Left lung (tissue), 10 donors: ENCODE measurements around the gene RNF113A. TPM values are rescaled to one million over a fixed set of nuclear protein-coding genes. Genes with fewer than 3 reads are reported as not detected.
"Not testable (repeated sequence)": the region's sequence is repeated elsewhere in the genome, so short reads cannot be mapped to it uniquely, and the experiment has no call there.

Experiments used
- ATAC-seq: fragments of 200-7000 bp; cut with Tn5 transposase; one replicate; pipeline ENCODE4 v1.9.1; 2020; ENCODE audit warnings: moderate library complexity
- DNase-seq, 4 donors: peaks; one replicate each; pipeline ENCODE4 v3.0.0-alpha.2; 2013 to 2020
- H3K27ac ChIP-seq, 2 donors: fragments of 200-600 bp; sonication (generic) in 1 of 2; one replicate each; pipeline versions ENCODE4 v1.5.0 to v1.8.0; 2020 to 2021
- H3K27me3 ChIP-seq, 2 donors: fragments of 200-600 bp; sonication (generic) in 1 of 2; one replicate each; pipeline versions ENCODE4 v1.5.0 to v1.8.0; 2020 to 2021
- H3K36me3 ChIP-seq, 2 donors: fragments of 200-600 bp; sonication (generic) in 1 of 2; one replicate each; pipeline versions ENCODE4 v1.5.0 to v1.8.0; 2020 to 2021
- H3K4me1 ChIP-seq, 2 donors: fragments of 200-600 bp; one replicate each; pipeline ENCODE4 v1.8.0; 2021
- H3K4me3 ChIP-seq, 2 donors: fragments of 200-600 bp; sonication (generic) in 1 of 2; one replicate each; pipeline versions ENCODE4 v1.5.0 to v1.8.0; 2020 to 2021; ENCODE audit warnings: mild to moderate bottlenecking in 1 of 2
- H3K9me3 ChIP-seq, 2 donors: fragments of 200-600 bp; sonication (generic) in 1 of 2; one replicate each; pipeline versions ENCODE4 v1.5.0 to v1.8.0; 2020 to 2021
- CTCF ChIP-seq, 2 donors: fragments of 200-600 bp; sonication (generic) in 1 of 2; IDR thresholded peaks; one replicate each; pipeline versions ENCODE4 v1.5.0 to v1.8.0; 2021; ENCODE audit warnings: antibody characterized with exemption in 2 of 2
- intact Hi-C, 2 donors: fragments of 100-400 bp; cut with DNase I; formaldehyde crosslinking; loops; one replicate each; pipeline versions ENCODE4 v1.11.2 to v1.14.2; 2022
- polyA plus RNA-seq, 6 donors: library from polyadenylated mRNA; unstranded; fragments of 120-200 nt; gene quantifications; one replicate each; pipeline ENCODE4 v1.2.1, GENCODE V29; 2013; ENCODE audit not compliant: insufficient read length in 6 of 6
- total RNA-seq, 2 donors: library from RNA; stranded (reverse); fragmentation: NEBNext Ultra II Directional; extraction: Animal tissue kit (Norgen Biotek cat#: 25700); gene quantifications; one replicate each; pipeline ENCODE4 v1.2.1, GENCODE V29; 2021
- donor health status: DM: no; HTN: yes; CAD: no.
- donor health status: DM: no; HTN: no; CAD: no.

RNF113A gene
- total and polyA plus RNA-seq, 8 donors = 10.2 to 13.3 (median 11.3) TPM

DNA sequence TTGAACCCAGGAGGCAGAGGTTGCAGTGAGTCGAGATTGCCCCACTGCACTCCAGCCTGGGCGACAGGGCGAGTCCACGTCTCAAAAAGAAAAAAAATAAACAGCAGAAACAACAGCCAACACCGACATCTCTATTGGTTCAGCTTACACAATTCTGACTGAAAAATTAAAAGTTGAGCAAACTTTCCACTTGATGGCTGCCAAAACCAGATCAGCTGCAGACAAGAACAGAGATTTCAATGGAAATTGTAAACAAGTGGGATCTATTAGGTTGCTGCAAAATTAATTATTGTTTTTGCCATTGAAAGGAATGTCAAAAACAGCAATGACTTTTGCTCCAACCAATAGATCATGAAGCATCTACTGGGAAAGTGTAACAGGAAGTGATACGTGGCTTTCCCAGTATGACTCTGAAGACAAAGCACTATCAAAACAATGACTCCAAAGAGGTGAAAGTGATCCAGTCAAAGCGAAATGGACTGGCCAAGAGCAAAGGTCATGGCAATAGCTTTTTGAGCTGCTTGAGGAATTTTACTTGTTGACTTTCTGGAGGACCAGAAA, 45.1 kb downstream of the RNF113A start:
- peak; percentile 21 for ATAC-seq
- peak in 2 of 4 donors; percentile 21 to 25 for DNase-seq

DNA sequence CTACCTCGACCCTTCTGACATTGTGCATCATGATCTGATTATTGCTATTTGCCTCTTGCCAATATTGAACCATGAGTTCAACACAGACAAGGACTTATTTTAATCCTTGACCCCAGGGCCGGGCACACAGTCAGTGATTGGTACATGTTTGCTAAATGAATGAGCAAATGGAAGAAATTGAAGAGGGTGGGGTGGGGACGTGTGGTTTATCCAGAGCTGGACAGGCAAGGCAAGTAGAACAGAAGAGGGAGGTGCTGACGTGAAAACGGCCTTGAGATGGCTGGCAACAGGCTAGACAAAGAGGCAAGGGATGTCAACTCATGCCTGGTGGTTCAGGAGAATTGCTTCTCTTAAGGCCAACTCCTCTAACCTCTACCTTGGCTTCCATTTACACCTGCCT, 47.3 kb downstream of the RNF113A start:
- intact Hi-C loops, H3K36me3 ChIP-seq, H3K4me3 ChIP-seq, ATAC-seq, H3K27me3 ChIP-seq, DNase-seq, H3K27ac ChIP-seq, H3K4me1 ChIP-seq, H3K9me3 ChIP-seq: not testable (repeated sequence)

More for the DNA sequence above, 45.1 kb downstream of the RNF113A start:
- intact Hi-C loops = no loop called here
- no peaks in the 10 kb centered on the region for H3K4me1 ChIP-seq
- H3K27me3 ChIP-seq = no peaks in the 10 kb centered on the region
- H3K36me3 ChIP-seq = peaks cover 0 to 14% of the 10 kb centered on the region in 2 donors
- no peak overlapping the region for H3K27ac ChIP-seq
- no peak for TF ChIP-seq CTCF (IDR thresholded peaks at IDR 0.05)
- H3K9me3 ChIP-seq = no peaks in the 10 kb centered on the region
- no peak overlapping the region for H3K4me3 ChIP-seq

DNA sequence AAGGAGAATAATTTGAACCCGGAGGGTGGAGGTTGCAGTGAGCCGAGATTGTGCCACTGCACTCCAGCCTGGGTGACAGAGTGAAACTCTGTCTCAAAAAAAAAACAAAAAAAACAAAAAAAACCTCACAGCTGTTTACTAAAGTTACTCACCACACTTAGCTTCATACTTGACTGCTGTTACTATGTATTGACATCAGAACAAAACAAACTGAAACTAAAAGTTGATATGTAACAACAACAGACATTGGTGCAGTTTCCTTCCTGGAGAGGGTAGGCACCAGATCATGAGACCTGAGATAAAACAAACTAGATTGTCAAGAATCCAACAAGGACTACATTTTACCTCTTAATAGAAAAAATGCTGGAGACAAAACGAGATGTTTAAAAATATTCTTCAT, 49.8 kb downstream of the RNF113A start:
- H3K4me1 ChIP-seq, H3K9me3 ChIP-seq, intact Hi-C loops, H3K27me3 ChIP-seq, H3K4me3 ChIP-seq, DNase-seq, H3K36me3 ChIP-seq: not testable (repeated sequence)
- peak; percentile 79 for ATAC-seq
- H3K27ac ChIP-seq = peak overlapping the region; percentile 33 to 54

Other genes with a start within 250 kb of the RNF113A start
- gene SEPTIN6, start 178.6 kb downstream of the RNF113A start, total RNA-seq = 10 to 100 TPM; 19.1 to 20.3 TPM
- 10 to 100 TPM; 28.8 to 43.1 (median 36.1) TPM for gene SEPTIN6, start 178.6 kb downstream of the RNF113A start, polyA plus RNA-seq
- 1 to 10 TPM; 2.4 to 4.2 TPM for gene SOWAHD, start 113.1 kb downstream of the RNF113A start, total RNA-seq
- under 1 TPM; 0.34 to 0.96 (median 0.60) TPM for gene SOWAHD, start 113.1 kb downstream of the RNF113A start, polyA plus RNA-seq
- 1,000 to 10,000 TPM; 1,442 to 1,453 TPM for gene RPL39, start 80.1 kb downstream of the RNF113A start, total RNA-seq
- gene RPL39, start 80.1 kb downstream of the RNF113A start, polyA plus RNA-seq = 1,000 to 10,000 TPM; 2,372 to 3,113 (median 2,723) TPM
- 1 to 10 TPM; 4.5 to 5.5 TPM for gene UPF3B, start 18.8 kb downstream of the RNF113A start, total RNA-seq
- gene UPF3B, start 18.8 kb downstream of the RNF113A start, polyA plus RNA-seq = 10 to 100 TPM; 24.4 to 33.8 (median 27.5) TPM
- 10 to 100 TPM; 81.7 to 91.9 TPM for gene NDUFA1, start 99 bp upstream of the RNF113A start, total RNA-seq
- 10 to 100 TPM; 77.8 to 90.4 (median 85.5) TPM for gene NDUFA1, start 99 bp upstream of the RNF113A start, polyA plus RNA-seq
- gene AKAP14, start 24.2 kb upstream of the RNF113A start, total RNA-seq = 1 to 10 TPM in 1 of 2 donors, not detected in 1; 2.7 TPM
- gene AKAP14, start 24.2 kb upstream of the RNF113A start, polyA plus RNA-seq = 1 to 10 TPM in 5 of 6 donors, under 1 TPM in 1; 0.81 to 4.8 (median 3.3) TPM
- gene NKAP, start 72.0 kb upstream of the RNF113A start, total RNA-seq = 1 to 10 TPM; 6.6 to 6.9 TPM
- 10 to 100 TPM; 13.4 to 15.8 (median 14.7) TPM for gene NKAP, start 72.0 kb upstream of the RNF113A start, polyA plus RNA-seq
- gene RHOXF2B, start 206.0 kb upstream of the RNF113A start, total RNA-seq = not detected
- under 1 TPM; 0.08 to 0.23 (median 0.14) TPM for gene RHOXF2B, start 206.0 kb upstream of the RNF113A start, polyA plus RNA-seq
- gene RHOXF1, start 244.2 kb upstream of the RNF113A start, total RNA-seq = not detected
- 1 to 10 TPM in 3 of 6 donors, under 1 TPM in 3; 0.39 to 1.2 (median 0.95) TPM for gene RHOXF1, start 244.2 kb upstream of the RNF113A start, polyA plus RNA-seq